ENCODE measurements around the gene YAE1. TPM values are rescaled to one million over a fixed set of nuclear protein-coding genes. Genes with fewer than 3 reads are reported as not detected.

YAE1 gene
- total and polyA plus RNA-seq, 2 of the 8 experiments (the other 6 are each of a cell fraction or from before 2014, with no cell fraction given): 24.1 to 38.0 TPM

- FAIRE-seq: no peak
- TF ChIP-seq SIRT6 (IDR thresholded peaks at IDR 0.05; ENCODE audit: low read length): no peak
- TF ChIP-seq CBX8 (IDR thresholded peaks at IDR 0.05; ENCODE audit: borderline replicate concordance, low read depth, low read length): no peak
- no peak for TF ChIP-seq SP4 (IDR thresholded peaks at IDR 0.05; ENCODE audit: low read length)
- TF ChIP-seq TAF1 (IDR thresholded peaks at IDR 0.05; ENCODE audit: low read depth, low read length): no peak
- TF ChIP-seq EZH2 (IDR thresholded peaks at IDR 0.05; ENCODE audit: low read depth, low read length, severe bottlenecking): no peak
- no peak for TF ChIP-seq YY1 (IDR thresholded peaks at IDR 0.05; ENCODE audit: low read depth, low read length)
- Histone ChIP-seq H4K20me1 (replicated peaks in 1 of 2; ENCODE audit: control insufficient read depth in 1 of 2, insufficient read depth in 2 of 2, low read length in 2 of 2) (no peaks in the 10 kb centered on the region), H3K56ac (replicated peaks; ENCODE audit: insufficient read length, low read depth, low read length) (no peak overlapping the region), H3K27me3 (replicated peaks in 1 of 4; ENCODE audit: control insufficient read depth in 3 of 4, extremely low read depth in 1 of 4, insufficient read depth in 3 of 4, low read length in 3 of 4) (no peaks in the 10 kb centered on the region), H3K14ac (ENCODE audit: insufficient read length) (no peak overlapping the region), H2BK15ac (ENCODE audit: low read length) (no peak overlapping the region), H3K4me3 (ENCODE audit: extremely low read depth in 1 of 4, insufficient read depth in 2 of 4, low read depth in 3 of 4, low read length in 4 of 4) (no peak overlapping the region), H3K27ac (ENCODE audit: low read depth, low read length) (no peak overlapping the region), H3K36me3 (ENCODE audit: control insufficient read depth in 2 of 4, insufficient read depth in 4 of 4, low read length in 3 of 4) (no peaks in the 10 kb centered on the region), H3K23me2 (ENCODE audit: low read depth, low read length) (no peaks in the 10 kb centered on the region; the same call in 1 of the 2 replicates), H3K4ac (replicated peaks; ENCODE audit: insufficient read length, low read depth, low read length) (no peak overlapping the region), H3K79me2 (ENCODE audit: control insufficient read depth in 1 of 2, insufficient read depth in 2 of 2, low read length in 2 of 2) (no peaks in the 10 kb centered on the region), H3K9me3 (ENCODE audit: insufficient read depth in 2 of 2, low read depth in 1 of 2, low read length in 1 of 2) (no peaks in the 10 kb centered on the region), H4K5ac (ENCODE audit: insufficient read length, low read depth, low read length) (no peak overlapping the region), H2BK120ac (replicated peaks; ENCODE audit: low read depth, low read length) (no peak overlapping the region), H3K9ac (replicated peaks in 1 of 4; ENCODE audit: extremely low read depth in 1 of 4, low read depth in 3 of 4, low read length in 3 of 4) (no peak overlapping the region), H3K4me2 (ENCODE audit: insufficient read depth in 1 of 2, low read depth in 2 of 2, low read length in 2 of 2) (no peak overlapping the region), H2BK5ac (ENCODE audit: low read depth, low read length) (no peak overlapping the region), H4K91ac (replicated peaks; ENCODE audit: insufficient read length, low read length) (no peak overlapping the region), H3K23ac (ENCODE audit: insufficient read length) (no peak overlapping the region), H3K79me1 (ENCODE audit: low read depth, low read length) (no peaks in the 10 kb centered on the region), H4K8ac (ENCODE audit: extremely low read depth, insufficient read depth, low read length) (no peak overlapping the region), H3K4me1 (replicated peaks in 1 of 4; ENCODE audit: control insufficient read depth in 3 of 4, insufficient read depth in 4 of 4, low read length in 3 of 4) (peaks cover 2 to 5% (median 3%) of the 10 kb centered on the region in 4 experiments; a peak in 5 of 7 replicates), H2BK20ac (ENCODE audit: low read length) (no peak overlapping the region), H2AK5ac (ENCODE audit: low read depth, low read length) (no peak overlapping the region), H2BK12ac (ENCODE audit: low read depth, low read length) (no peak overlapping the region), H3K18ac (ENCODE audit: extremely low read depth, low read length) (no peak overlapping the region), H2AFZ (ENCODE audit: low read length) (no peak overlapping the region)
- no peak for DNase-seq (ENCODE audit: low read depth in 1 of 2, low spot score in 2 of 2)
- ChIA-PET CTCF (ENCODE audit: partially characterized antibody) (no interaction called here), POLR2A (ENCODE audit: partially characterized antibody) (no interaction called here)
- 86% methylated on average over 2 of the region's 2 CpGs; no CpG with 5 or more reads in 1 of the 2 experiments for whole genome bisulfite sequencing, 2 experiments (ENCODE audit: extremely low coverage in 1 of 2, insufficient coverage in 1 of 2, insufficient read length in 1 of 2, insufficient replicate concordance in 2 of 2, low coverage in 1 of 2, low lambda C conversion rate in 2 of 2, missing lambda C conversion rate in 1 of 2)
These were observed 38.3 kb upstream of the YAE1 start for GRCh38 chr7:39527951-39528350.
